ENCODE data around the gene MYO5B.

- TF ChIP-seq POLR2A (IDR thresholded peaks at IDR 0.05; ENCODE audit: low read length) = no peak
- no peak for TF ChIP-seq PBX3 (IDR thresholded peaks at IDR 0.05)
- TF ChIP-seq MAFK (IDR thresholded peaks at IDR 0.05; ENCODE audit: partially characterized antibody) = no peak
- TF ChIP-seq RAD21 (conservative IDR thresholded peaks at IDR 0.05 in 1 of 2, IDR thresholded peaks at IDR 0.05 in 1 of 2) = no peak
- no peak for TF ChIP-seq RFX5 (IDR thresholded peaks at IDR 0.05)
- TF ChIP-seq CTCF (IDR thresholded peaks at IDR 0.05) = no peak
- TF ChIP-seq MAX (IDR thresholded peaks at IDR 0.05) = no peak
- no peak for TF ChIP-seq RCOR1 (IDR thresholded peaks at IDR 0.05; ENCODE audit: low read depth, low read length)
- no peak for TF ChIP-seq REST (IDR thresholded peaks at IDR 0.05)
- TF ChIP-seq EP300 (IDR thresholded peaks at IDR 0.05) = no peak
- TF ChIP-seq POLR2AphosphoS2 (conservative IDR thresholded peaks at IDR 0.05; ENCODE audit: low read length) = no peak
- no peak for TF ChIP-seq USF2 (IDR thresholded peaks at IDR 0.05)
Observed at GRCh38 chr18:50135903-50136302, 59.0 kb downstream of the MYO5B start.

All from A549 (cell line).